ENCODE results near the gene APBA2. TPM values are rescaled to one million over a fixed set of nuclear protein-coding genes. Genes with fewer than 3 reads are reported as not detected.

Gene APBA2
- total RNA-seq, 1 donor from 2014 or later, result 30.0 TPM

DNA sequence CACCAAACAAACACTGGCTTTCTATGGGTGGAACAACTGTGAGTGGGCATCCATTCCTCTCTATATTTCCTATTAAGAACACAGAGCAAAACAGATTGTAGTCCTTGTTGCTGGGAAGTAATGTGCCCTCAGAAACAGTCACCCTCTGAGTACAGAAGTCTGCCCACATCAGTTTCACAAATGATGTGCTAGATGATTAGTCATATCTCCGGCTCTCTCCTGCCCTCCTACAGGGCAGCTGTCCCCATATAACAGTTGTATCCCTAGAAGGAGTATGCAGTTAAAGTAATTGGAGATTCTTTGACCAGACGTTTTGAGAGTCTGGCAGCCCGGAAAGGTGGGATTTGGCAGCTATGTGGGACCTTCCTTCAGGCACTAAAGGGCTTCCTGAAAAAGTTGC, 159.9 kb downstream of the APBA2 start:
- DNase-seq (ENCODE audit: low read depth), result no peak
- no peak overlapping the region for H3K4me3 ChIP-seq (ENCODE audit: low read depth, low read length)
- TF ChIP-seq, protein P1, sequence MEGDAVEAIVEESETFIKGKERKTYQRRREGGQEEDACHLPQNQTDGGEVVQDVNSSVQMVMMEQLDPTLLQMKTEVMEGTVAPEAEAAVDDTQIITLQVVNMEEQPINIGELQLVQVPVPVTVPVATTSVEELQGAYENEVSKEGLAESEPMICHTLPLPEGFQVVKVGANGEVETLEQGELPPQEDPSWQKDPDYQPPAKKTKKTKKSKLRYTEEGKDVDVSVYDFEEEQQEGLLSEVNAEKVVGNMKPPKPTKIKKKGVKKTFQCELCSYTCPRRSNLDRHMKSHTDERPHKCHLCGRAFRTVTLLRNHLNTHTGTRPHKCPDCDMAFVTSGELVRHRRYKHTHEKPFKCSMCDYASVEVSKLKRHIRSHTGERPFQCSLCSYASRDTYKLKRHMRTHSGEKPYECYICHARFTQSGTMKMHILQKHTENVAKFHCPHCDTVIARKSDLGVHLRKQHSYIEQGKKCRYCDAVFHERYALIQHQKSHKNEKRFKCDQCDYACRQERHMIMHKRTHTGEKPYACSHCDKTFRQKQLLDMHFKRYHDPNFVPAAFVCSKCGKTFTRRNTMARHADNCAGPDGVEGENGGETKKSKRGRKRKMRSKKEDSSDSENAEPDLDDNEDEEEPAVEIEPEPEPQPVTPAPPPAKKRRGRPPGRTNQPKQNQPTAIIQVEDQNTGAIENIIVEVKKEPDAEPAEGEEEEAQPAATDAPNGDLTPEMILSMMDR (conservative IDR thresholded peaks at IDR 0.05; ENCODE audit: low read depth, low read length), result no peak

DNA sequence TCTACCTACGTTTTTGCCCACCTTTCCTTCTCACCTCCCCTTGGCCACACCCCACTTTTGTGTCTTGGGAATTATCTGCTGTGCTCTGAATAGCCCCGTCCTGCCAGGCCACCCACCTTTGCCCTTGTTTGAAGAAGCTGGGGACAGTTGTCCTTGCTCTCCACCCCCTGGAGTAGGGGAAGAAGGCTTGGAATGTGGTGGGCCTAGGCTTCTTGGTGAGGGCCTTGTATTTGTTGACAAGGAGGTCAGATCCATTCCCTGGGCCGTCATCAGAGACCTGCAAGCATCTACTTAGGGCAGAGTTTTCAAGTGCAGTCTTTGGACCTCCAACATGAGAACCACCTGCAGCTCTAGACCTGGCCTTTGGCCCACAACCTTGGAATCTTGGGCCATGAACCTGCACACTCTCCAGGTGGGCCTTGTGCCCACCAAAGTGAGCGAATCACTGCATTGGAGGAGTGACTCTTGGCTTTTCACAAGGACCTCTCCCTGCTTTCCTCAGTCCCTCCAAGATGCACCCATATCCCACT, 160.6 kb downstream of the APBA2 start:
- TF ChIP-seq, protein P1 (conservative IDR thresholded peaks at IDR 0.05; ENCODE audit: low read depth, low read length), result no peak
- H3K4me3 ChIP-seq (ENCODE audit: low read depth, low read length), result no peak overlapping the region
- no peak for DNase-seq (ENCODE audit: low read depth)

GRCh38 chr15:29046977-29047376, 161.2 kb downstream of the APBA2 start:
- TF ChIP-seq, protein P1 (conservative IDR thresholded peaks at IDR 0.05; ENCODE audit: low read depth, low read length), result no peak
- H3K4me3 ChIP-seq (ENCODE audit: low read depth, low read length), result no peak overlapping the region
- DNase-seq (ENCODE audit: low read depth), result no peak

- TF ChIP-seq, protein P1 (conservative IDR thresholded peaks at IDR 0.05; ENCODE audit: low read depth, low read length), result no peak
- no peak for DNase-seq (ENCODE audit: low read depth)
- no peak overlapping the region for H3K4me3 ChIP-seq (ENCODE audit: low read depth, low read length)
Observed at GRCh38 chr15:29048011-29048410, 162.2 kb downstream of the APBA2 start.

DNA sequence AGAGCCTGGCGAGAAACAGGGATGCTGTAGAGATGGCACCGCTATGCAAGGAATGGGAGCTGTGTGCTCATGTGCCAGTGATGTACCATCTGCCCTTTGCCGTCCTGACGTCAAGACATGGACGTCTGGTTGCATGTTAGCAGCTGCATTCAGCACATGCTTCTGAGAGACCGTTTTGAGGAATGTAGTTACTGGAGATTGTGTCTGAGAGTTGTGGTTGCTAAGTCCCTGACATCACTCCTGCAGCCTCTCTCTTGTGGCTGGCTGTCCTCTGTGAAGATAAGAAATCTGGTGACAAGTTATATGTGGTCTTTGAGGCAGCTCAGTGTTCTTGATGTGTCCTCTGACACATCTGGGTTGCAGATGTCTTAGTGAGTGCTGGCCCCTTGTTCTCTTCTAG, 165.1 kb downstream of the APBA2 start:
- TF ChIP-seq, protein P1 (conservative IDR thresholded peaks at IDR 0.05; ENCODE audit: low read depth, low read length), result no peak
- no peak overlapping the region for H3K4me3 ChIP-seq (ENCODE audit: low read depth, low read length)
- no peak for DNase-seq (ENCODE audit: low read depth)

DNA sequence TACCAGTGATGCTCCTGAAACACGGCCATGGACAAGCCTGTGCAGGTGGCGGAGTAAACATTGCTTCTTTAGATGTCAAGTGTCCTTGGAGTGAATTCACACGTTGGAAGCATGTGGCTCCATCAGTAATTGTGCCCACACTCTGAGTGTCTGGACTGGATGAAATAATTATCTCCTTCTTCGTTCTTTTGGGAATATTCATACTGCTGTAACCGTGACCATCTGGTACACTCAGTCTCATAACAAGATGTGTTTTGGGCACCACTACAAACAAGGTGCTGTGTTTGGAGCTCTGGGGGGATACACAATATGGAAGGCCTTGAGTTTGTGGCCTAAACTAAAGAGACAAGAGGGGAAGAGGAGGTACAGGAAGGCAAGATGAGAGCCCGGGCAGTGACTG, 165.6 kb downstream of the APBA2 start:
- no peak for DNase-seq (ENCODE audit: low read depth)
- TF ChIP-seq, protein P1 (conservative IDR thresholded peaks at IDR 0.05; ENCODE audit: low read depth, low read length), result no peak
- H3K4me3 ChIP-seq (ENCODE audit: low read depth, low read length), result no peak overlapping the region

GRCh38 chr15:29053006-29053405, 167.2 kb downstream of the APBA2 start:
- DNase-seq (ENCODE audit: low read depth), result no peak
- no peak overlapping the region for H3K4me3 ChIP-seq (ENCODE audit: low read depth, low read length)
- TF ChIP-seq, protein P1 (conservative IDR thresholded peaks at IDR 0.05; ENCODE audit: low read depth, low read length), result no peak
